ENCODE results near the gene BOLA3.
"Not testable (repeated sequence)": the region's sequence is repeated elsewhere in the genome, so short reads cannot be mapped to it uniquely, and the experiment has no call there.

Gene BOLA3

GRCh38 chr2:74130211-74130995 is 17.3 kb downstream of the BOLA3 start:
- H3K27me3 Mint-ChIP-seq (ENCODE audit: low read depth, poor library complexity), result peaks cover 4% of the 10 kb centered on the region
- no peak for TF ChIP-seq CTCF (IDR thresholded peaks at IDR 0.05)
- no peak overlapping the region for H3K27ac Mint-ChIP-seq
- no peak for DNase-seq
- no peak overlapping the region for H3K4me3 Mint-ChIP-seq
- no peaks in the 10 kb centered on the region for H3K9me3 Mint-ChIP-seq
- H3K36me3 Mint-ChIP-seq (ENCODE audit: low read depth), result peaks cover 24% of the 10 kb centered on the region
- H3K4me1 Mint-ChIP-seq, result peaks cover 8% of the 10 kb centered on the region

GRCh38 chr2:74128206-74128605 is 19.5 kb downstream of the BOLA3 start:
- Mint-ChIP-seq H3K4me1 (peaks cover 8% of the 10 kb centered on the region), H3K36me3 (ENCODE audit: low read depth) (peaks cover 4% of the 10 kb centered on the region), H3K4me3 (no peak overlapping the region), H3K27ac (no peak overlapping the region), H3K27me3 (ENCODE audit: low read depth, poor library complexity) (peaks cover 4% of the 10 kb centered on the region), H3K9me3 (peaks cover 12% of the 10 kb centered on the region)
- peak; percentile 32 for TF ChIP-seq CTCF (IDR thresholded peaks at IDR 0.05)
- DNase-seq, result no peak

- not testable (repeated sequence) for H3K27me3 Mint-ChIP-seq (ENCODE audit: low read depth, poor library complexity); H3K4me3 Mint-ChIP-seq; H3K36me3 Mint-ChIP-seq (ENCODE audit: low read depth); H3K4me1 Mint-ChIP-seq; H3K27ac Mint-ChIP-seq; DNase-seq
- H3K9me3 Mint-ChIP-seq, result peaks cover 40% of the 10 kb centered on the region
These were observed 23.8 kb downstream of the BOLA3 start for GRCh38 chr2:74123955-74124354.

- DNase-seq; H3K27ac Mint-ChIP-seq; H3K4me3 Mint-ChIP-seq; H3K36me3 Mint-ChIP-seq (ENCODE audit: low read depth); H3K27me3 Mint-ChIP-seq (ENCODE audit: low read depth, poor library complexity); H3K4me1 Mint-ChIP-seq: not testable (repeated sequence)
- H3K9me3 Mint-ChIP-seq, result peaks cover 42% of the 10 kb centered on the region
These were observed 25.9 kb downstream of the BOLA3 start for GRCh38 chr2:74121846-74122245.

- no peaks in the 10 kb centered on the region for H3K36me3 Mint-ChIP-seq (ENCODE audit: low read depth)
- no peaks in the 10 kb centered on the region for H3K4me1 Mint-ChIP-seq
- H3K9me3 Mint-ChIP-seq, result peaks cover 40% of the 10 kb centered on the region
- no peak for TF ChIP-seq CTCF (IDR thresholded peaks at IDR 0.05)
- H3K27me3 Mint-ChIP-seq (ENCODE audit: low read depth, poor library complexity), result peaks cover 12% of the 10 kb centered on the region
- H3K27ac Mint-ChIP-seq, result no peak overlapping the region
- peak overlapping the region; percentile 49 for H3K4me3 Mint-ChIP-seq
- no peak for DNase-seq
These were observed 27.5 kb downstream of the BOLA3 start for GRCh38 chr2:74119912-74120825.

- TF ChIP-seq CTCF (IDR thresholded peaks at IDR 0.05), result no peak
These were observed 28.4 kb downstream of the BOLA3 start for GRCh38 chr2:74119339-74119738.

More at GRCh38 chr2:74119339-74119738, 28.4 kb downstream of the BOLA3 start:
- no peaks in the 10 kb centered on the region for H3K4me1 Mint-ChIP-seq
- peaks cover 37% of the 10 kb centered on the region for H3K9me3 Mint-ChIP-seq
- H3K4me3 Mint-ChIP-seq, result no peak overlapping the region
- peaks cover 17% of the 10 kb centered on the region for H3K27me3 Mint-ChIP-seq (ENCODE audit: low read depth, poor library complexity)
- no peak overlapping the region for H3K27ac Mint-ChIP-seq
- no peaks in the 10 kb centered on the region for H3K36me3 Mint-ChIP-seq (ENCODE audit: low read depth)
- DNase-seq, result no peak

Measured in nephron progenitor cell (in vitro differentiated cells).